Effector memory CD8-positive, alpha-beta T cell (primary cell): Measurements from ENCODE around the gene SLC25A25.

ENCODE experiments used
- ATAC-seq: fragments of 150-1000 bp; cut with Tn5 transposase; replicated peaks from 2 replicates; pipeline ENCODE4 v1.10.0; 2021; ENCODE audit warnings: mild to moderate bottlenecking, moderate library complexity
- DNase-seq, 3 experiments: peaks; one replicate each; pipeline ENCODE4 v3.0.0; 2021
- H3K27ac Mint-ChIP-seq, 2 donors: one replicate each; pipeline ENCODE4 v1.8.0; 2022; ENCODE audit warnings: mild to moderate bottlenecking in 2 of 2, mixed read lengths in 2 of 2, moderate library complexity in 2 of 2
- H3K27me3 Mint-ChIP-seq, 2 donors: one replicate each; pipeline ENCODE4 v1.8.0; 2022; ENCODE audit warnings: mixed read lengths in 2 of 2
- H3K36me3 Mint-ChIP-seq: one replicate; pipeline ENCODE4 v1.8.0; 2022; ENCODE audit warnings: mild to moderate bottlenecking, moderate library complexity, mixed read lengths; ENCODE audit not compliant: insufficient read depth
- H3K4me1 Mint-ChIP-seq, 2 donors: one replicate each; pipeline ENCODE4 v1.8.0; 2022; ENCODE audit warnings: low read depth in 2 of 2, mixed read lengths in 2 of 2
- H3K4me3 Mint-ChIP-seq, 2 donors: one replicate each; pipeline ENCODE4 v1.8.0; 2022; ENCODE audit warnings: mild to moderate bottlenecking in 2 of 2, mixed read lengths in 2 of 2, moderate library complexity in 2 of 2
- H3K9me3 Mint-ChIP-seq, 2 donors: one replicate each; pipeline ENCODE4 v1.8.0; 2022; ENCODE audit warnings: mixed read lengths in 2 of 2

SLC25A25 gene

GRCh38 chr9:128120061-128120740 lies 52.2 kb downstream of the SLC25A25 start:
- H3K4me1 Mint-ChIP-seq = peaks cover 12 to 15% of the 10 kb centered on the region in 2 donors
- DNase-seq = no peak
- no peak for ATAC-seq
- H3K27ac Mint-ChIP-seq = no peak overlapping the region
- H3K9me3 Mint-ChIP-seq = no peaks in the 10 kb centered on the region
- H3K36me3 Mint-ChIP-seq = peaks cover 25% of the 10 kb centered on the region
- H3K27me3 Mint-ChIP-seq = no peaks in the 10 kb centered on the region
- H3K4me3 Mint-ChIP-seq = no peak overlapping the region

DNA sequence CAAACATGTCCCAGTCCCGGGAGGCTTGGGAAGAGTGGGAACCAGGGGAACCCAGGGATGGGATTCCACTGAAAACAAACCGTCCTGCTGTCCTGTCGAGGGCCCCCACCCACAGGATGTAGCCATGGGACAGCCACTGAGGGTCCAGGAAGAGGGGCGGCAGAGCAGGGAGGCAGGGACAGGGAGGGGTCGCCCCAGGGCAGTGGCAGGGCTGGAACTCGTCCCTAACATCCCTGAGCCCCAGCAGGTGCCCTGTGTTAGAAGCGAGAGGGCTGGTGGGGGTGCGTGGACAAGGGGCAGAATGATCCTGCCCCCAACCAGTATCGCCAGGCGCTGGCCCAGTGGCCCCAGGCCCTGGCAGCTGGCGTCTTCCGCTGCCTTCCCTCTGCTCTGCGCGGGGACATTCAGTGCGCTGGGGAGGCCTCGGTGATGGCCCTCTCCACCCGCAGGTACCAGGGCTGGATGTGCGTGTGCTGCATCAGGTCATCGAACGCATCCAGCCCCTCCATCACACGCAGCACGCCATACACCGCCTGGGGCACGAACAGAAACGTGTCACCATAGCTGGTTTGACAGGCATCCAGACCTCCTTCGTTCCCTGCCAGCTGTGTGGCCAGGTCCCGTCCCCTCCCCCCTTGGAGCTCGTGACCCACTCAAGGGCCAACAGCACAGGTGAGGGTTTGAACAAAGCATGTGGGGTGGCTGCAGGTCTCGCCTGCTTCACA lies 52.9 kb downstream of the SLC25A25 start:
- peaks cover 17 to 22% of the 10 kb centered on the region in 2 donors for H3K4me1 Mint-ChIP-seq
- H3K36me3 Mint-ChIP-seq = peaks cover 25% of the 10 kb centered on the region
- no peak overlapping the region for H3K27ac Mint-ChIP-seq
- DNase-seq (no peak), ATAC-seq (no peak)
- H3K9me3 Mint-ChIP-seq = no peaks in the 10 kb centered on the region
- H3K27me3 Mint-ChIP-seq = no peaks in the 10 kb centered on the region
- H3K4me3 Mint-ChIP-seq = no peak overlapping the region

- Mint-ChIP-seq H3K4me1 (peaks cover 22 to 27% of the 10 kb centered on the region in 2 donors), H3K4me3 (no peak overlapping the region), H3K9me3 (no peaks in the 10 kb centered on the region), H3K27me3 (no peaks in the 10 kb centered on the region), H3K27ac (peak overlapping the region in 1 of 2 donors; percentile 46), H3K36me3 (peaks cover 25% of the 10 kb centered on the region)
- DNase-seq (no peak), ATAC-seq (no peak)
These were observed 53.4 kb downstream of the SLC25A25 start for GRCh38 chr9:128121466-128121810.

DNA sequence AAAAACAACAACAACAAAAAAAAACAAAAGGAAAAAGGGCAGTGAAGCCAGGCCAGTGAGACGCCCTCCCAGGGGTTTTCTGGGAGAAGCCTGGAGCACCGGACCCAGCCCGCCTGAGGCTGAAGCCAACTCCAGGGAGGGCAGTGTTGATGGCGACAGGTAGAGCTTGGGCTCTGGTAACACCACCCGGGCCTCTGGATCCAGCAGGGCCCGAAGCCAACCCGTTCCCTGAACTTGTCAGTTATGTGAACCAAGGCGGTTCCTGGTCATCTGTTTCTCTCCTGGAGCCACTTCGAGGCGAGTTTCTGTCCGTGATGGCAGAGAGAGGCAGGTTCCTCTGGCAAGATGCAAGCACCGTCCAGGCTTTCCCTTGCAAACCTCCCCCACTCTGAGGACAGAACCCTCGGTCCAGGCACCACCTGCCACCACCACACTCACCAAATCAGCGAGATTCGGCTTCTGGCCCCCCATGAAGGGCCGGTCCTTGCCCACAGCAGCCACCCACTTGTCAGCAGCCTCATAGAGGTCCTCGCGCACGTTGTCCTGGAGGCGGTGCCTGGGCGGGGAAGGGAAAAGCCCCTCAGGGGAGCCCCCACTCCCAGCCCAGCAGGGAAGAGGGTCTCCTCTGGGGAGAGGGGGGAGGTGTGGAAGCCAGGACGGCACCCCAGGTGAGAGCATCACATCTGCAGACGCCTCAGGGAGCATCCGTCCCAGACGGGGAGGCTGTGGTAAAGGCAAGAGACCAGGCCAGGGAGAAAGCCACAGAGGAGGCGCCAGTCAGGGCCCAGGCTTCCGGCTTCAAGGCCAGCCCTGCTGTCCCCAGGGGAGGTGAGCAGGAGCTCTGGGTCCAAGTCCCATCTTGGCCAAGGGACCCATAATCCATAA lies 54.1 kb downstream of the SLC25A25 start:
- Mint-ChIP-seq H3K36me3 (peaks cover 28% of the 10 kb centered on the region), H3K27me3 (no peaks in the 10 kb centered on the region), H3K9me3 (no peaks in the 10 kb centered on the region), H3K4me3 (no peak overlapping the region), H3K27ac (peak overlapping the region in 1 of 2 donors; percentile 46), H3K4me1 (peaks cover 22 to 27% of the 10 kb centered on the region in 2 donors)
- ATAC-seq (no peak), DNase-seq (no peak)

- Mint-ChIP-seq H3K4me1 (peaks cover 19 to 23% of the 10 kb centered on the region in 2 donors), H3K27ac (no peak overlapping the region), H3K27me3 (no peaks in the 10 kb centered on the region), H3K36me3 (peaks cover 29% of the 10 kb centered on the region), H3K4me3 (no peak overlapping the region), H3K9me3 (no peaks in the 10 kb centered on the region)
- no peak for ATAC-seq
- DNase-seq = no peak
These were observed 54.8 kb downstream of the SLC25A25 start for GRCh38 chr9:128122809-128123175.

GRCh38 chr9:128123451-128124080 lies 55.5 kb downstream of the SLC25A25 start:
- H3K27me3 Mint-ChIP-seq = no peaks in the 10 kb centered on the region
- peaks cover 17 to 25% of the 10 kb centered on the region in 2 donors for H3K4me1 Mint-ChIP-seq
- H3K36me3 Mint-ChIP-seq = peaks cover 35% of the 10 kb centered on the region
- H3K9me3 Mint-ChIP-seq = no peaks in the 10 kb centered on the region
- DNase-seq (no peak), ATAC-seq (no peak)
- no peak overlapping the region for H3K27ac Mint-ChIP-seq
- H3K4me3 Mint-ChIP-seq = no peak overlapping the region

DNA sequence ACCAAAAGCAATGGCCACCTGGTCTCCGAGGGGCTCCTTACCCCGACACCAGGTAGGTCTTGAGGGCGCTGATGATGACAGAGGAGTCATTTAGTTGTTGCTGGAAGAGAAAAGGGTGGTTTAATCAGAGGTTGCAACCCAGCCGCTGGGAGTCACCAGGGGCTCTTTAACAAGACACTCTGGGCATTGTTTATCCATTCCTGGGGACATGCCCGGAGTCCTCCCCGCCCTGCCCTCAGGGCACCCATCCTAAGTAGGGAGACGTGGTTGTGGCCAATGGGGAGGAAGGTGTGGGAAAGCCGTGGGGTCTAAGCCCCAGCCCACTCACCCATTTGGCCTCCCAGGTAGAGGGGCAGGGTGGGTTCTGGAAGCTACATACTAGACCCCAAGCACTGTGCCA lies 56.4 kb downstream of the SLC25A25 start:
- Mint-ChIP-seq H3K27me3 (no peaks in the 10 kb centered on the region), H3K4me1 (peaks cover 23 to 30% of the 10 kb centered on the region in 2 donors), H3K4me3 (no peak overlapping the region), H3K36me3 (peaks cover 40% of the 10 kb centered on the region), H3K27ac (peak overlapping the region in 1 of 2 donors; percentile 99), H3K9me3 (no peaks in the 10 kb centered on the region)
- DNase-seq = no peak
- no peak for ATAC-seq

- peaks cover 40% of the 10 kb centered on the region for H3K36me3 Mint-ChIP-seq
- peaks cover 26 to 32% of the 10 kb centered on the region in 2 donors for H3K4me1 Mint-ChIP-seq
- DNase-seq (no peak), ATAC-seq (no peak)
- H3K27me3 Mint-ChIP-seq = no peaks in the 10 kb centered on the region
- peak overlapping the region; percentile 54 to 99 for H3K27ac Mint-ChIP-seq
- no peaks in the 10 kb centered on the region for H3K9me3 Mint-ChIP-seq
- peak overlapping the region; percentile 37 to 44 for H3K4me3 Mint-ChIP-seq
These were observed 57.0 kb downstream of the SLC25A25 start for GRCh38 chr9:128124873-128125579.

- H3K27me3 Mint-ChIP-seq = no peaks in the 10 kb centered on the region
- peak overlapping the region; percentile 98 to 99 for H3K4me3 Mint-ChIP-seq
- peaks cover 35% of the 10 kb centered on the region for H3K36me3 Mint-ChIP-seq
- no peak for DNase-seq
- H3K27ac Mint-ChIP-seq = peak overlapping the region; percentile 54 to 99
- H3K4me1 Mint-ChIP-seq = peaks cover 26 to 32% of the 10 kb centered on the region in 2 donors
- ATAC-seq = no peak
- H3K9me3 Mint-ChIP-seq = no peaks in the 10 kb centered on the region
These were observed 57.7 kb downstream of the SLC25A25 start for GRCh38 chr9:128125580-128126354.

DNA sequence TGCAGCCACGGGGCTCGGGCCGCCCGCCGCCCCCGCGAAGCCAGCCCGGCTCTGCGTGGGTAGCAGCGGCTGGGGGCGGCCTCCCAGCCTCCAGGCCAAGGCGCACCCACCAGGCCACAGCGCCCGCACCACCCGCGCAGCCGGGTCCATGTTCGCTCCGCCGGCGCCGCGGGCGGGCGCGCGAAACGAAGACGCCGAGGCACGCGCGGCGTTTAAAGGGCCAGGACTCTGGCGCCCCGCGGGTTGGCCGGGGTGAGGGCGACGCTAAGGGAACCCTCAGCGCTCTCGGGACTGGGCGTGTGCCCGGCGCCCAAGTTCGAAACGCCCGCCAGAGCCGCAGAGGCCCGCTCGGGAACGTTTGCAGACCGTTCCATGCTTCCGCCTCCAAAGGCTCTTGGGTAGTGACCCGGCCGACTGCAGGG lies 59.5 kb downstream of the SLC25A25 start, which contains the start of gene PTGES2:
Gene PTGES2, minus strand, starts transcription at position 162 of the 422 bp plus-strand sequence. Its CDS starts 12 bp downstream, at position 150.
- Mint-ChIP-seq H3K9me3 (no peaks in the 10 kb centered on the region), H3K36me3 (peaks cover 27% of the 10 kb centered on the region), H3K4me3 (peak within 1 kb of the TSS; percentile 98 to 99), H3K4me1 (peaks cover 26 to 32% of the 10 kb centered on the region in 2 donors), H3K27ac (peak within 1 kb of the TSS; percentile 98 to 99), H3K27me3 (peaks cover 2 to 13% of the 10 kb centered on the region in 2 donors)
- peak; percentile 72 for ATAC-seq
- peak; percentile 78 to 79 (median 78) for DNase-seq

DNA sequence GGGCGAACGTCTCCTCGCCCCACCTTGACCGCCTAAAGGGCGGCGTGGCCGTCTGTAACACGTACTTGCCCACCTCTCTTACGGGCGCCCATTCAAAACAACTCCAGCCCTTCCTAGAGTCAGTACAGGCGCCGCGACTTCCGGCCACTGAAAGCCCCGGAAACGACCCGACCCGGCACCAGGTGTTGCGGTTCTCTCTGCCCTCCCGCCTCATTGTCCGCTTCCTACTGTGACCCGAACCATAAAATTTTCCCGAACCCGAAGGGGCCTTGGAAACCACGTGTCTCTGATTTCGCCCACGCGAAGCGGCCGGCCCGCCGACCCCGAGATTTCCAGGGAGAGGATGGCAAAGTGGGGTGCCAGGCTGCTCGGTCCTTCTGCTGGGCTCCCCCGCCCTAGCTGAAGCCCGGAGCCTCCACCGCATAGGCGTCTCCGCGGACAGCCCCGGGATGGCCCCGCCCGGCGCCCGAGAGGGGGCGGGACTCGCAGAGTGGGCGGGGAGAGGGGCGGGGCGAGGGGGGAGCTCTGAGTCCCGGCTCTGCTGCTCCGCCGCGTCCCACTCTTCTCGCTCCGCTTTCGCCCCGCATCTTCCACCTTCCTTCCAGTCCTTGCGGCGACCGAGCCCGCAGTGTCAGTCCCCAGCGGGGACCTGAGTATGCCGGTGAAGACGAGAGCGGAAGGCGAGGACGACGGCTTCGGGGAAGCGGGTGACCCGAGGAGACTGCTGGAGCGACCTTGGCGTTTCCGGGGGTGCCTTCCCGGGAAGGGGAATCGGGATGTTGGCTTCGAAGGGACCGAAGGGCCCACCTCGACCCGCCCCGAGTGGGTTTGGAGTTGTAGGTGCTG lies 60.2 kb downstream of the SLC25A25 start:
- DNase-seq (peak; percentile 79 to 90 (median 83)), ATAC-seq (peak; percentile 77)
- Mint-ChIP-seq H3K27me3 (peaks cover 8 to 19% of the 10 kb centered on the region in 2 donors), H3K27ac (peak overlapping the region; percentile 98 to 99), H3K36me3 (peaks cover 25% of the 10 kb centered on the region), H3K4me3 (peak overlapping the region; percentile 98 to 99), H3K4me1 (peaks cover 26 to 32% of the 10 kb centered on the region in 2 donors), H3K9me3 (no peaks in the 10 kb centered on the region)
